HCT116 (cell line): ENCODE data around the gene UBE2D3.

ENCODE experiments used
- CEBPB ChIP-seq: IDR thresholded peaks from 2 replicates; pipeline ENCODE4 v1.6.1; 2012; ENCODE audit warnings: low read depth
- POLR2A ChIP-seq: IDR thresholded peaks from 2 replicates; pipeline ENCODE4 v1.7.0; 2011; ENCODE audit warnings: borderline replicate concordance; ENCODE audit not compliant: insufficient read depth, insufficient read length; ENCODE audit errors: extremely low read depth
- SIN3A ChIP-seq: IDR thresholded peaks from 2 replicates; pipeline ENCODE4 v1.6.1; 2012; ENCODE audit warnings: low read depth
- SP1 ChIP-seq: IDR thresholded peaks from 2 replicates; pipeline ENCODE4 v1.6.1; 2012; ENCODE audit warnings: low read depth
- TCF7L2 ChIP-seq: IDR thresholded peaks from 2 replicates; pipeline ENCODE4 v1.7.0; 2011; ENCODE audit warnings: borderline replicate concordance, inconsistent platforms; ENCODE audit not compliant: insufficient read depth, insufficient read length; ENCODE audit errors: extremely low read depth
- YY1 ChIP-seq: IDR thresholded peaks from 2 replicates; pipeline ENCODE4 v1.6.1; 2011; ENCODE audit warnings: low read length, low read depth, moderate library complexity, mild to moderate bottlenecking; ENCODE audit not compliant: insufficient replicate concordance; ENCODE audit errors: extremely low read depth
- ZNF274 ChIP-seq: fragments of 200-500 bp; sonication (Bioruptor generic); IDR thresholded peaks from 2 replicates; pipeline ENCODE4 v1.6.1; 2014; ENCODE audit warnings: mild to moderate bottlenecking, low read depth, low read length, inconsistent platforms
- TF ChIP-seq, protein P1 (sequence below), 3 experiments: fragments of 200-600 bp in 1 of 3; sonication (generic) in 1 of 3; IDR thresholded peaks in 2 of 3; conservative IDR thresholded peaks in 1 of 3; 2 replicates each; pipeline ENCODE4 v1.5.1; 2012 to 2017; ENCODE audit warnings: low read depth in 2 of 3, low read length in 2 of 3, antibody characterized with exemption in 1 of 3, borderline replicate concordance in 1 of 3, control low read depth in 1 of 3, mild to moderate bottlenecking in 1 of 3, mixed read lengths in 1 of 3, mixed run types in 1 of 3, moderate library complexity in 1 of 3; ENCODE audit not compliant: insufficient read depth in 1 of 3

DNA sequence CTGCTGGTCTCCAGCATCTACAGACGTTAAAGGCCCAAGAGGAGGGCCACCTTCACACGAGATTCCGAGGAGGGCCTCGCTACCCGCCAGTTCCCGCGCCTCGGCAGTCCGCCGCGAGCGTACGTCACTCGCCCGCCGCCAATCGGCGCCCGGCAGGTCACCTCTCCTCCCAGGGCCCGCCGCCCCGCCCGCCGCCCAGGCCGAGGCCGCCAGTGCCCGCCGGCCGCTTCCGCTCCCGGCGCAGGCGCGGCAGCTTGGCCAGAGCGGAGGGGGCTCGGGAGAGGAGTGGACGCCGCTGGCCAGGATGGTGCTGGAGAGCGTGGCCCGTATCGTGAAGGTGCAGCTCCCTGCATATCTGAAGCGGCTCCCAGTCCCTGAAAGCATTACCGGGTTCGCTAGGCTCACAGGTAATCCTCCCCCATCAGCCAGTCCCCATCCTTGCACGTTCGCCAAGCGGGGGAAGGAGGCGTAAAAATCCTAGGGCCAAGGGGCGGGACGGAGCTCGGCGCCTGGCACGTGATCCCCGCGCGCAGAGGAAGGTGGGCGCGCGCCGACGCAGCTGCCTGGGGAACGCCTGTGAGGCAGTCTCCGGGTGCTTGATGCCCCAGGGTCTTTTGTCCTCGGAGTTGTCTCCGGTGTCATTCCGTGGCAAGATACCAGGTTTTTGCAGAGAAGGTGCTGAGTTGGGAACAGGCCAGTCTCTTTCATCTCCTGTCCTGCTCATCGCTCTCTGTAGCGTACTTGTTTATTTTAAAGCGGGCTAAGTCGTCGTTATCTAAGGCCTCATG, 41.6 kb upstream of the UBE2D3 start, which contains the start of gene CISD2:
- TF ChIP-seq, protein P1, sequence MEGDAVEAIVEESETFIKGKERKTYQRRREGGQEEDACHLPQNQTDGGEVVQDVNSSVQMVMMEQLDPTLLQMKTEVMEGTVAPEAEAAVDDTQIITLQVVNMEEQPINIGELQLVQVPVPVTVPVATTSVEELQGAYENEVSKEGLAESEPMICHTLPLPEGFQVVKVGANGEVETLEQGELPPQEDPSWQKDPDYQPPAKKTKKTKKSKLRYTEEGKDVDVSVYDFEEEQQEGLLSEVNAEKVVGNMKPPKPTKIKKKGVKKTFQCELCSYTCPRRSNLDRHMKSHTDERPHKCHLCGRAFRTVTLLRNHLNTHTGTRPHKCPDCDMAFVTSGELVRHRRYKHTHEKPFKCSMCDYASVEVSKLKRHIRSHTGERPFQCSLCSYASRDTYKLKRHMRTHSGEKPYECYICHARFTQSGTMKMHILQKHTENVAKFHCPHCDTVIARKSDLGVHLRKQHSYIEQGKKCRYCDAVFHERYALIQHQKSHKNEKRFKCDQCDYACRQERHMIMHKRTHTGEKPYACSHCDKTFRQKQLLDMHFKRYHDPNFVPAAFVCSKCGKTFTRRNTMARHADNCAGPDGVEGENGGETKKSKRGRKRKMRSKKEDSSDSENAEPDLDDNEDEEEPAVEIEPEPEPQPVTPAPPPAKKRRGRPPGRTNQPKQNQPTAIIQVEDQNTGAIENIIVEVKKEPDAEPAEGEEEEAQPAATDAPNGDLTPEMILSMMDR (IDR thresholded peaks at IDR 0.05 in 2 of 3, conservative IDR thresholded peaks at IDR 0.05 in 1 of 3; ENCODE audit: borderline replicate concordance in 1 of 3, insufficient read depth in 1 of 3, low read depth in 2 of 3, low read length in 2 of 3), result no peak
- TF ChIP-seq YY1, result peak; percentile 49
- TF ChIP-seq CEBPB, result no peak
- TF ChIP-seq SIN3A, result peak; percentile 57
- TF ChIP-seq TCF7L2, result no peak
- peak; percentile 35 for TF ChIP-seq SP1
- TF ChIP-seq POLR2A, result peak; percentile 96
- TF ChIP-seq ZNF274, result no peak
